ENCODE data around the gene GRM2.

Gene GRM2

DNA sequence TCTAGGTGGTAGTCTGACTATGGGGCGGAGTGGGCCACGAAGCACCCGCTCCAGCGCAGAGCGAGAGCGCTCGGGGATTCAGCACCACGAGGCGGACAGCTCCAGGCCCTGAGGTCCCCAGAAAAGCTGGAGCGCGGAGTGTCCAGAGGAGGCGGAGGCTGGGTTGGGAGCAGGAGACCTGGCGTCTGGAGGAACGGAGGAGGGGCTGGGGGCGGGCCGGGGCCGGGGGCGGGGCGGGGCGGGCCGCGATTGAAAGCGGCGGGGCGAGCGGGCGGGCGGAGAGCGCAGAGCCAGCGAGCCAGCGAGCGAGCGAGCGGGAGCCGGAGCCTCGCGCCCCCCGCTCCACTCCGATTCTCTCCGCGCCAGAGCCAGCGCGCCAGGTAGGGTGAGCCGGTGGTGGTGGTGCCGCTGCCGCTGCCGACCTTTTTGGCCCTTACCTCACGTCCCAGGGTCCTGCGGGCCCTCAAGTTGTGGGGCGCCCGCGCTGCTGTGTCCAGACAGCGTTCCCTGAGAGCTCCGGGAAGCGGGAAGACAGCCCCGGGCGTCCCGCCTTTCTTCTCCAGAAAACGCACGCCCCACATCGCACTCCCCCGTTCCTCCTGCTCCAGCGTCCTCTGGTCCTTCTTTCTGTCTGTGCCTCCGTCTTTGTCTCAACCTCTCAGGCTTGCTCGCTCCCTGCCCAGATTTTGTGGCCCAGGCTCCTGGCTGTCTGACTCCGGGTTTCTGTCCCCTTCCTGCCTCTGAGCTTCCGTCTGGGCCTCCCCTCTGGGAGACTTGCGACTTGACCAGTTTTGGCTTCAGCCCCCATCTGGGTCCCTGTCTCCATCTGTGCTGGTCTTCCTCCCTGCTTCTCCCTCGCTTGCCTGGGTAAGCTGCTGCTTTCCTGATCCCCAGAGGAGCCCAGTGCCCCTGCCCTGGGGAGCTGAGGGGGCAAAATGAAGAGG lies at the start of gene GRM2:
Gene GRM2, plus strand, starts transcription at position 281 of the 944 bp plus-strand sequence. CDS start 1,916 bp downstream, outside the sequence.
- no peak within 1 kb of the TSS for H3K27ac Mint-ChIP-seq
- no peaks in the 10 kb centered on the region for H3K9me3 Mint-ChIP-seq
- ATAC-seq = no peak
- no peak for DNase-seq (ENCODE audit: low spot score in 2 of 2)
- peaks cover 30% of the 10 kb centered on the region for H3K36me3 Mint-ChIP-seq
- H3K4me1 Mint-ChIP-seq = peaks cover 47% of the 10 kb centered on the region
- no peak within 1 kb of the TSS for H3K4me3 Mint-ChIP-seq

DNA sequence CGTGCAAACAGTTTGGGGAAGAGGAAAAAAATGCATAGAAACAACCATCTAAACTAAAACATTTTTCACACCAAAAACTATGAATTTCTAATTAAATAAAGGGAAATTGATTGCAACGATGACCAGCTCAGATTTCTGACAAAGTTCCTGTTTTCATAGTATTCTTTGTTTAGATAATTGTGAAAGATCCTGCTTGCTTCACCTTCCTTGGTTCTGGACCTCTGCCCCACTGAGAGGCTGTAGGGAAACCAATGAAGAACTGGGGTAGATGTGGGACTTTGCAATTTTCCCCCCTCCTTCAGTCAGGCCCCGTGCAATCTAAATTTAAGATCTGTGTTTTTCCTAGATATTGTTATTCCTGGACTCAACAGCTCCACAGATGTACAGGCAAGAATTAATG lies 49.6 kb upstream of the GRM2 start:
- no peaks in the 10 kb centered on the region for H3K4me1 Mint-ChIP-seq
- H3K27ac Mint-ChIP-seq = no peak overlapping the region
- no peak for DNase-seq (ENCODE audit: low spot score in 2 of 2)
- no peaks in the 10 kb centered on the region for H3K9me3 Mint-ChIP-seq
- H3K36me3 Mint-ChIP-seq = peaks cover 71% of the 10 kb centered on the region
- no peak overlapping the region for H3K4me3 Mint-ChIP-seq
- ATAC-seq = no peak

DNA sequence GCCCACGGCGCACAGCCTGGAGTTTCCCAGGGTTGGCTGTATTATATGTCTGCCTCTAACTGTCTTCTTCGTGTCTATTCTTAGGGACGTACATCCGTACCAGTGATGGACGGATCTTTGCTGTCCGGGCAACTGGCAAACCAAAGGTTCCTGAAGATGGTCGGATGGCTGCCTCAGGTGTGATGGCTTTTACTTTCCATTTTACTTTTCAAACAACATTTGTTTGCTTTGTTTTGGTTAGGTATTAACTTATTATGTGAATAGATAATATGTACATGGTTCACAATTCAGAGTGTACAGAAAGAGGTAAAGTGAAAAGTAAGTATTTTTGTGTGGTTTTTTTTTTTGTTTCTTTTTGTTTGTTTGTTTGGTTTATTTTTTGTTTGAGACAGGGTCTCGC lies 46.9 kb upstream of the GRM2 start:
- no peak for ATAC-seq
- Mint-ChIP-seq H3K27ac (no peak overlapping the region), H3K4me1 (no peaks in the 10 kb centered on the region), H3K36me3 (peaks cover 97% of the 10 kb centered on the region), H3K4me3 (no peak overlapping the region), H3K9me3 (no peaks in the 10 kb centered on the region)
- DNase-seq (ENCODE audit: low spot score in 2 of 2) = no peak

DNA sequence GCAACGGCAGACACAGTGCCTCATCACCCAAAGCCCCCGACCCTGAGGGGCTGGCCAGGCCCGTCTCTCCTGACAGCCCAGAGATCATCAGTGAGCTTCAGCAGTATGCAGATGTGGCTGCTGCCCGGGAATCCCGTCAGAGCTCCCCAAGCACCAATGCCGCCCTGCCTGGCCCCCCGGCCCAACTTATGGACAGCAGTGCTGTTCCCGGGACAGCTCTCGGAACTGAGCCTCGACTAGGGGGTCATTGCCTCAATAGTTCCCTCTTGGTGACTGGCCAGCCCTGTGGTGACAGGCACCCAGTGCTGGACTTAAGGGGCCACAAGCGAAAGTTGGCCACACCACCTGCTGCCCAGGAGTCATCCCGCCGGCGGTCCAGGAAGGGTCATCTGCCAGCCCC lies 44.4 kb upstream of the GRM2 start:
- ATAC-seq (no peak), DNase-seq (ENCODE audit: low spot score in 2 of 2) (no peak)
- Mint-ChIP-seq H3K4me1 (no peaks in the 10 kb centered on the region), H3K4me3 (no peak overlapping the region), H3K9me3 (no peaks in the 10 kb centered on the region), H3K36me3 (peaks cover 80% of the 10 kb centered on the region), H3K27ac (no peak overlapping the region)

DNA sequence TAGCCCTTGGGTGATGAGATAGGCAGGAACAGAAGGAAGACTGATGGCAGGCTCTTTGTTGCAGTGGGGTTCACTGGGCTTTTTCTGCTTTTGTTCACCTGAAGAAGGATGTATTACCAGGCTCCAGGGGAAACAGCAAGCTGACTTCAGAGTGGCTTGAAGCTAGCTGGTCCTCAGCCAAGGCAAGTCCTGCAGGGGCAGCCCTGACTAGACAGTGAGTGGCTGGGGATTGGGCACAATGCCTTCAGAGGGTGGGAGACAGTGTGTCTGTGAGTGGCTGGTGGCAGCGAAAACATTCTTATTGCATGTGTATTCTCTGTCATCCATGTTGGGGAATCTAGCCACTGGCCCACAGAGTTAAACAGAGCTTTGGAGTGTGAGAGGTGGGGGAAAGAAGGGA lies 38.1 kb upstream of the GRM2 start:
- Mint-ChIP-seq H3K27ac (peak overlapping the region; percentile 82), H3K4me1 (peaks cover 44% of the 10 kb centered on the region), H3K4me3 (peak overlapping the region; percentile 91), H3K36me3 (peaks cover 48% of the 10 kb centered on the region), H3K9me3 (no peaks in the 10 kb centered on the region)
- ATAC-seq (no peak), DNase-seq (ENCODE audit: low spot score in 2 of 2) (no peak)

DNA sequence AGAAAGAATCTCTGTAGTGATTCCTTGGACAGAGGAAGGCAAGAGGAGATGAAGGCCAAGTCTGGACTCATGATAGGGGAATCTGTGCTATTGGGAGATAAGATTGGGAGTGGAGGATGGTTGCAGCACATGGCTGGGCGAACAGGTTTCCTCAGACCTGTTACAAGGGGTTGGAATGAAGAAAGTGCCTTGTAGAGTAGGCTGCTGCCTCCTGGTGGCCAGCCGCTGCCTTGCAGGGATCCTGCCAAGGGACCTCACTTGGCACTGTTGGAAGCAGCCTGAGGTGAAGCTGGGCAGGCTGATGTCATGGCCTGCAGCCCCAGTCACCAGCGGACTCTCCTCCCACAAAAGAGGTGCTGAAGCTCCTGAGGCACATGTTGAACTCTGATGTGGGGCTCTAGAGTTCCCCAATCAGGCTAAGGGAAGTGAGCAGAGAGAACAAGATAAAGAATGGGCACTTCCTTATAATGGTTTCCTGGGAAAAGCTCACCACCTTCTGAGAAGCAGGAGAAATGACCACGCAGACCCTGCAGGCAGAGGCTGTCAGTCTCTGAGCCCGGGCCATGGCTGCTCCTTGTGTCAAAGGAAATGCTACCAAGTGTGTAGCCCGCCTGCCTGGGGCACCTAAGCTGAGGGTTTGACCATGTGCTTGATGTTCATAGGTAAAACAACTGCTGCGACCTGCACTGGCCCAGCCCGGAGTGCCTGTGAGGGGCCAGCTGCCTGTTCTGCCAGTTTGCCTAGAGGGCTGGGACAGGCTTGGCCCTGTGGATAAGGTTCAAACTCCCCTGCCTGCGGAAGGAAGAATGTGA lies 37.4 kb upstream of the GRM2 start:
- Mint-ChIP-seq H3K9me3 (no peaks in the 10 kb centered on the region), H3K4me1 (peaks cover 51% of the 10 kb centered on the region), H3K27ac (peak overlapping the region; percentile 82), H3K4me3 (peak overlapping the region; percentile 91), H3K36me3 (peaks cover 41% of the 10 kb centered on the region)
- peak; percentile 72 to 90 for DNase-seq (ENCODE audit: low spot score in 2 of 2)
- ATAC-seq = peak; percentile 44

DNA sequence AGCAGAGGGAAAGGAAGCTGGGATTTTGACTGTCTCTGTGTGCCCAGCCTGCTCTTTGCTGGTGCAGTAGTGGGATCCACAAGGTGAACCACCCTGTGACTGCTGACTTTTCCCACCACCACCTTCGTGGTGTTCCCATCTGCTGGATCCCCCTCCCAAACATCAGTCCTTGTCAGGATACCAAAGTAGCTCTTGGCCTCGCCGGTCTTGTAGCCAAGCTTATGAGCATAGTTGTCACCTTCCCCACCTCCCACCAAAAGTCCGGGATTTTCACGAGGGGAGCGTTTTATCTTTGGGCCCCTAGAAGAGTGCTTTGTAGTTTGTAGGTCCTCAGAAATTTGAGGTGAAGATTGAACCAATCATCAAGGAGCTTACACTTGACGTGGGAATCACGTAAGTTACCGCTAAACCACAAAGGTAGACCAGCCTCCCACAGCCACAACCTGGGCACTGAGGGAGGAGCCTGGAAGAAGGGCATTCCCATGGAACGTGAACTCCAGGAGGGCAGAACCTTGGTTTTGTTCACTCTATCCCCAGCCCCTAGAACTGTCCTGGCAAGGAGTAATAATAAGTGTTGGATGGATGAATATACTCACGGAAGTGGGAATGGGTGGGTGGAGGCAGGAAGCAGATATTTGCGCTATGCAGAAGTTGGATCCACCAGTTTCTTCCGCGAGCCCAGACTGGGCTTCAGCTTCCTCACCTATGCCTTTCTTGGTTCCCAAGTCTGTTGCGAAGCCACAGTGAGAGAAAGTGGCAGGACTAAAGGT lies 36.6 kb upstream of the GRM2 start:
- ATAC-seq = no peak
- peak overlapping the region; percentile 91 for H3K4me3 Mint-ChIP-seq
- H3K4me1 Mint-ChIP-seq = peaks cover 59% of the 10 kb centered on the region
- H3K36me3 Mint-ChIP-seq = peaks cover 37% of the 10 kb centered on the region
- peak overlapping the region; percentile 88 for H3K27ac Mint-ChIP-seq
- no peaks in the 10 kb centered on the region for H3K9me3 Mint-ChIP-seq
- DNase-seq (ENCODE audit: low spot score in 2 of 2) = no peak

DNA sequence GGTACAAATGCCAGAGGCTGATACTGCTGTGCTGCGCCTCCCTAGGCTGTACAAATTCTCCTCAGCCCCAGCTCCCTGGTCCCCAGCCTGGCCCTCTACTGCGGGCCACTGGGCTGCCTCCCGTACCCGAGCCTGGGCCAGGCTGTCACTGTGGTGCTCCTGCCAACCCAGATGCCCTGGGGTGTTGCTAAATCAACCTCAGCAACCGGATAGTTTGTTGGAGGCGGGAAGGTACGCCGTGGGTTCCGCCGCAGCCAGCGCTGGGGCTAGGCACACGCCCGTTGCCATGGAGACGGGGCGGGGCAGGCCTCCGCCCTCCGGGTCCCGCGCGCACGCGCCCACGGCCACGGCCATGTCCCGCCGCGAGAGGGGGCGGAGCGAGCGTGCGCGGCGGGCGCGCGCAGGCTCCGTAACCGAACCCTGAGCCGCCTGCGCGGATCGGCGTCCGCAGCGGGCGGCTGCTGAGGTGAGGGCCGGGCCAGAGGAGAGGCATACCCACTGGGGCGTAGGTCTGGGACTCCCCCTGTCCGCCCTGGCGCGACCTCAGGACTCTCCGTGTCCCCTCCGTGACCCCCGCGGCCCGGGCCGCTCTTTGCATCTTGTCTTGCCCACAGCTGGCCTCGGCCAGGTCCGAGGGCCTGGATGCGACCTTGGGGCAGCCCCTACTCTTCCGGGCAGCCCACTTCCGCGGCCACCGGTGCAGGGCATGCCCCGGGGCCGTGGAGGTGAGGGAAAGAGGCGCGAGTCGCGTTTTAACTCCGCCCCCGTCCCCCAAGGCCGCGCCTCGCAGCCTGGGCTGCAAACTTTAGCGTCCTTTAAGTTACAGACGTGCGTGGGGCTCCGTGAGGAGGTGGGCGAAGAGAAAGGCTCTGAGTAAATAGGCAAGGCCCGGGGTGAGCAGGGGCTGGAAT lies 35.8 kb upstream of the GRM2 start, which contains the start of gene TEX264:
Gene TEX264, plus strand, starts transcription at position 430 of the 911 bp plus-strand sequence. CDS start 3,053 bp downstream, outside the sequence.
- peak; percentile 80 for ATAC-seq
- peak; percentile 94 to 95 for DNase-seq (ENCODE audit: low spot score in 2 of 2)
- peaks cover 67% of the 10 kb centered on the region for H3K4me1 Mint-ChIP-seq
- peak within 1 kb of the TSS; percentile 88 for H3K27ac Mint-ChIP-seq
- H3K36me3 Mint-ChIP-seq = peaks cover 44% of the 10 kb centered on the region
- H3K9me3 Mint-ChIP-seq = no peaks in the 10 kb centered on the region
- H3K4me3 Mint-ChIP-seq = peak within 1 kb of the TSS; percentile 91

DNA sequence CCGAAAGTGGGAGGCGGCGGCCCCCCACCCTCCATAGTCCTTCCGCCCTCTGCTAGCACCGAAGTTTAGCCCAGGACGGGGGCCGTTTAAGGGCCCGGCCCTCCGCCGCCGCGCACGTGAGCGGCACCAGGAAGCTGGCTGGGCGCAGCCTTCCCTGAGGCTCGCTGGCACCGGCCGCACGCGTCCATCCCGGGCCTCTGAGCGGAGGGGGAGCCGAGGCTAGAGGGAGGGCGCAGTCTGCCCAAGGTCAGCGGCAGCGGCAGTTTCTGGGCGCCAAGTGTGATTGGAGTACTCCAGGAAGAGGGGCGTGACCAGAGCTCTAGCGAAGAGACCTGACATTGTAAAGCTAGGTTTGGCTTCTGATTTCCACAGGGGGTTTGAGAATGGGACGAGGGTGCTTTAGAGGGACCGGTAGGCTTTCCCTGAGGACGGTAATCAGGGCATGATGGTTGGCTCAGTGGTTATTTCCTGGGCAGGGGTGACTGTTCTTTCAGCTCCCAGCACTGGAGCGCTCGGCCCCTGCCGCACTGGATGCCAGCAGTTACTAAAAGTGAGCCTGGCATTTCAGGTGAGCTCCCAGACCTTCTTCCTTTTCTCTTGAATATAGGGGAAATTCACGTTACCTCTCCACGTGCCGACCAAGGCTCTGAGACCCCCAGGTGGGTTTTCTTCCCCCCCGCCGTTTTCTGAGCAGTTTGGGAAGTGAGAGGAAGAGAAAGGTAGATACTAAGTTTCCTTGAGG lies 35.0 kb upstream of the GRM2 start:
- Mint-ChIP-seq H3K36me3 (peaks cover 44% of the 10 kb centered on the region), H3K4me1 (peaks cover 71% of the 10 kb centered on the region)

DNA sequence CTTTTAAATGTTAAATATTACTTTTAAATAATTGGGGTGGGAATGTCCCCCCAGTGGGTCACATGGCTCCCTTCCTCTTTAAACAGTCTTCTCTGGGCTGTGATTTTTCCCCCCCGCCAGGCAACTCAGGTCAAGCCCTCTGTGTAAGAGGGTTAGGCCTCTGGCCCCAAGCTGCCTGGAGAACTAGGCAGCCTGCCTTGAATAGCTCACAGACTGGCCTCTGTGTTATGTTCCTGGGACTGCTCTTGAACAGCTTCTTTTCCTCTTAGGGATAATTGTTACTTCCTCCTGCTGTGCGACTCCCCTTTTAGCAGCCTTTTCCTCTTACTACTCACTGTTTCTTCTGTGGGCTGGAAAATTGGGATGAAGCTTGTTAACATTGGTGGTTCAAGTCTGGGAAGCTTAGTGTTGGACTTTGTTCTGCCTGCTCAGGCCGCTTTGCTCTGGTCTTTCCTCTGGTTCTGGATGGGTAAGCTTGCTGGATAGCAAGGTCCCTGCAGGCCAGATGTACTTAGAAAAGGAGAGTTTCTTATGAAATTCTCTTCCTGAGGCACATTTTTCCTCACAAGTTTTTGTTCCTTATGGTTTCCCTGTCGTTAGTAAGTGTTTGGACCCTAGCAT lies 33.6 kb upstream of the GRM2 start:
- peaks cover 81% of the 10 kb centered on the region for H3K4me1 Mint-ChIP-seq
- DNase-seq (ENCODE audit: low spot score in 2 of 2) (no peak), ATAC-seq (no peak)
- H3K27ac Mint-ChIP-seq = peak overlapping the region; percentile 93
- peak overlapping the region; percentile 91 for H3K4me3 Mint-ChIP-seq
- peaks cover 37% of the 10 kb centered on the region for H3K36me3 Mint-ChIP-seq
- no peaks in the 10 kb centered on the region for H3K9me3 Mint-ChIP-seq

More for the DNA sequence above, 35.0 kb upstream of the GRM2 start:
- DNase-seq (ENCODE audit: low spot score in 2 of 2) (peak; percentile 38 to 82), ATAC-seq (peak; percentile 35)
- peak overlapping the region; percentile 91 for H3K4me3 Mint-ChIP-seq
- peak overlapping the region; percentile 88 for H3K27ac Mint-ChIP-seq
- H3K9me3 Mint-ChIP-seq = no peaks in the 10 kb centered on the region

DNA sequence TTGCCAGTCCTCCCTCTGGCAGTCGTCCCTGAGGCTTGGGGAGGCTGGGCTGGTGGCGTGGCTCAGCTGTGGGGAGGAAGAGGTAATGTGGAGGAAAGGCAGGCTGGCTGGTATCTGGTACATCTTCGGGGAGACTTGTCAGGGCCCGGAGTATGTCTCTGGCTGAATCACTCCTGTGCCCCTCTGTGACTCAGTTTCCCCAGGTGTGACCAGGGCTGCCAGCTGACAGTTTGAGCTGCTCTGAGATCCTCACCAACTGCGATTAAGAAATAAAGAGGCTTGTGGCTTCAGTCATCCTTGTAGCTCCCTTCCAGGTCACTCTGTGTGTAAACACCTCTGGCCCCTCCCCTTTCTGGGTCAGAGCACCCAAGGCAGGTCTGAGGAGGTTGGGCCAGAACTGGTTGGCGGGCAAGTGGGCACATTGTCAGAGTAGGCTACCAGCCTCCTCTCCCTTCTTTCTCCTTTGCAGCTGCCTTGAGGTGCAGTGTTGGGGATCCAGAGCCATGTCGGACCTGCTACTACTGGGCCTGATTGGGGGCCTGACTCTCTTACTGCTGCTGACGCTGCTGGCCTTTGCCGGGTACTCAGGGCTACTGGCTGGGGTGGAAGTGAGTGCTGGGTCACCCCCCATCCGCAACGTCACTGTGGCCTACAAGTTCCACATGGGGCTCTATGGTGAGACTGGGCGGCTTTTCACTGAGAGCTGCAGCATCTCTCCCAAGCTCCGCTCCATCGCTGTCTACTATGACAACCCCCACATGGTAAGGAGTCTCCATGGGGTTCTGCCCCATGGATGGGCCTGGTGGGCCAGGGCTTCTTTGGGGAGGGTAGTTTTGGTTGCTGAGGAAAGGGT lies 32.8 kb upstream of the GRM2 start:
- Mint-ChIP-seq H3K4me1 (peaks cover 81% of the 10 kb centered on the region), H3K4me3 (peak overlapping the region; percentile 91), H3K9me3 (no peaks in the 10 kb centered on the region), H3K36me3 (peaks cover 30% of the 10 kb centered on the region), H3K27ac (peak overlapping the region; percentile 93)
- ATAC-seq (no peak), DNase-seq (ENCODE audit: low spot score in 2 of 2) (no peak)

DNA sequence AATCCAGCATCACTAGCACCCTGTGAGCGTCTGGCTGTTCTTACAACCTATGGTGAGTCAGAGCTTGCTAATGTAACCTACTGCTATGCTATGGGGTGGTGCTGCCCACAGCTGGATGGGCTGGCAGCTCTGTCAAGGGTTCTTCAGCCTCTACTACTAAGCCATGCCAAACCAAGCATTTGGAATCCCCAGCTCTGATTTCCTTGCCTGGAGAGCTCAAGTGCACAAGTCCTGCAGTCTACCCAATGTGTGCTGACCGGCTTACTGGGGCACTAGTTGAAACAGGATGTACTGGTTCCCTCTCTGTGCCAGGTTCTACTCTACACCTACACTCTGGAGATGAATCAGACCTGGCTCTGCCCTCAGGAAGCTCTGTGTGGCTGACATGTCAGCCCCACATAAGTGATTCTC lies 31.7 kb upstream of the GRM2 start:
- Mint-ChIP-seq H3K4me1 (peaks cover 80% of the 10 kb centered on the region), H3K9me3 (no peaks in the 10 kb centered on the region), H3K4me3 (peak overlapping the region; percentile 91), H3K36me3 (peaks cover 21% of the 10 kb centered on the region), H3K27ac (peak overlapping the region; percentile 93)
- DNase-seq (ENCODE audit: low spot score in 2 of 2) (no peak), ATAC-seq (peak; percentile 70)

All from stimulated activated effector memory CD8-positive, alpha-beta T cell treated with anti-CD3 and anti-CD28 coated beads, Interleukin-12 subunit alpha, Interleukin-12 subunit beta, amount 100 ng/mL, for 72 hours (primary cell).